ENCODE measurements around the gene RETREG1.

RETREG1 gene

DNA sequence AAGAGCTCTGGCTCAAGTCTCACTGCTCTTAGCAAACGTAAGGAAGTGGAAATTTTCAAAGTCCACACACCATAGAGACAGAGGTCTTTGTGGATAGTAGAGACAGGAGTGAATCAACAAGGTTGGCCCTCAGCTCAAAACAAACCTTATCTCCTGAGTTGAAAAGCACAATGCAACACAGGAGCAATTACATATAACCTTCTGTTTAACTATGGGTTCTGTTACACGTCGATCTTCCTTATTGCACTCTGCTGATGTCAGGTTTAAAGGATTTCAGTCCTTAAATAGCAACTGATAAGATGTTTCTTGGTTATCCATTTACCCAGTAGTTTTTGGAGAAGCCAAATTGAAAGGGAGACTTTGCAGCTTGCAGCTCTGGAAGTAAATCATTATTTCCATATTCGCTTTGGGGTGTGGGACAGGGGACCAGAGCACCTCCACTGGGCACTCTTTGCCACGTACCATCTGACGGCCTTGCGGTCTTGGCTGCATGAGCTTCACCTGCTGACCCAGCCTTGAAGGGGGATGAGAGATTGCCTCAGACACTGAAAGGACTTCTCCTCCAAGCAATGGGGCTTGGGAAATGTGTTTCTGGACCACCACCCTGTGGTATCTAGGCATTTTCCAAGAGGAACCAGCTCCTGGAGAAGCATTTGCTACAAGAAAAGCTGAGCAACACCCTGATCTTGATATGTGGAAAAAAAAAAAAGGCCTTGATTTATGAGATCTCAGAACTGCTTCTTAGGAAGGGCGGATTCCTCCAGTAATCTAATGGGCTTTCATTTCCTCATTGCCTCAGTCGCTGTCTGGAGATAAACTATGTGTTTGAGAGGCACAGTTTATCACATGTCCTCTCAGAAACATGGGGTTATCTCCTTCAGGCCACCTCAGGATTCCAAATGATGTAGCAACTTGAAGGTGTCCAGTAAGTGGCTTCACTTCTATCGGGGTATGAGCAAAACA lies 95.0 kb downstream of the RETREG1 start:
- H3K4me1 Mint-ChIP-seq = peaks cover 21% of the 10 kb centered on the region
- peaks cover 1% of the 10 kb centered on the region for H3K36me3 Mint-ChIP-seq (ENCODE audit: insufficient read depth)
- H3K4me3 Mint-ChIP-seq = no peak overlapping the region
- H3K27me3 Mint-ChIP-seq = no peaks in the 10 kb centered on the region
- DNase-seq (ENCODE audit: low spot score in 2 of 2) = no peak
- no peak for ATAC-seq (replicated peaks; ENCODE audit: extremely low read depth, poor library complexity, severe bottlenecking)
- no peaks in the 10 kb centered on the region for H3K9me3 Mint-ChIP-seq
- H3K27ac Mint-ChIP-seq (ENCODE audit: low read depth) = no peak overlapping the region

DNA sequence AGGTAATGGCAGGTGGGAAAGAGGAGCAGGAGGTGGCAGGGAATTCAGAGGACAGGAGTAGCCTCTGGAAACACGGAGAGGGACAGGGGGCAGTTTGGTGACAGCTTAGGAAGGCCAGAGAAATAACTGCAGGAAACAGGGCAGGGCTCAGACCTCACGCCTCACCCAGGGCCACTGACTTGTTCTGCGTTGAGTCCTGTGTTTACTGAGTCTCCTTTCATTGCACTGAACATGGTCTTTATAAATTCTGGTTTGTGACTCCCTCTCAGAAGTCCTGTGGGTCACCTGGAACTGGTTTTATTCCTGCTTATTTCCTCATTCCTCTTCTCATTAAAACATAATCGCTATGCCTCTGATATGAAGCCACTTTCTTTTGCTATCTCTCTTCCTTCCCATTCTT lies 96.0 kb downstream of the RETREG1 start:
- Mint-ChIP-seq H3K4me1 (peaks cover 21% of the 10 kb centered on the region), H3K27me3 (no peaks in the 10 kb centered on the region), H3K27ac (ENCODE audit: low read depth) (no peak overlapping the region), H3K36me3 (ENCODE audit: insufficient read depth) (peaks cover 1% of the 10 kb centered on the region), H3K9me3 (no peaks in the 10 kb centered on the region), H3K4me3 (no peak overlapping the region)
- ATAC-seq (replicated peaks; ENCODE audit: extremely low read depth, poor library complexity, severe bottlenecking) (no peak), DNase-seq (ENCODE audit: low spot score in 2 of 2) (no peak)

DNA sequence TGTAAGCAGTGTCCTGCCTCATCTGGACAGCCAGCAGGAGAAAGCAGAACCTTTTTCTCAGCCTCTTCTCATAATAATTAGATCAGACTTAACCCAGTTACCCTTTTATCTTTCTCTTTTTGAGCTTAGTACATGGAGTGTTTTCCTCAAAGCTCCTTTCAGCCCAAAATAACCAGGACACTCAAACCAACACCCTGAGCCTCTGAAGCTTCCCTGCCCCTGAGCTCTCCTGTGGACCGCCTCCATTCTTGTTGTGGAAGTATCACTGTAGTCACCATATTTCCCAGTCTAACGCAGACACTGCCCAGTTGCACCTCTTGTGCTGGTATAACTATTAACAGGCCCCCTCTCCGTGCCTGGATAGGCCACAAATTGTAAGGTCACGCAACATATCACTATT lies 97.4 kb downstream of the RETREG1 start:
- Mint-ChIP-seq H3K27me3 (no peaks in the 10 kb centered on the region), H3K4me3 (no peak overlapping the region), H3K36me3 (ENCODE audit: insufficient read depth) (peaks cover 1% of the 10 kb centered on the region), H3K9me3 (no peaks in the 10 kb centered on the region), H3K27ac (ENCODE audit: low read depth) (no peak overlapping the region), H3K4me1 (peaks cover 14% of the 10 kb centered on the region)
- ATAC-seq (replicated peaks; ENCODE audit: extremely low read depth, poor library complexity, severe bottlenecking) = no peak
- no peak for DNase-seq (ENCODE audit: low spot score in 2 of 2)

DNA sequence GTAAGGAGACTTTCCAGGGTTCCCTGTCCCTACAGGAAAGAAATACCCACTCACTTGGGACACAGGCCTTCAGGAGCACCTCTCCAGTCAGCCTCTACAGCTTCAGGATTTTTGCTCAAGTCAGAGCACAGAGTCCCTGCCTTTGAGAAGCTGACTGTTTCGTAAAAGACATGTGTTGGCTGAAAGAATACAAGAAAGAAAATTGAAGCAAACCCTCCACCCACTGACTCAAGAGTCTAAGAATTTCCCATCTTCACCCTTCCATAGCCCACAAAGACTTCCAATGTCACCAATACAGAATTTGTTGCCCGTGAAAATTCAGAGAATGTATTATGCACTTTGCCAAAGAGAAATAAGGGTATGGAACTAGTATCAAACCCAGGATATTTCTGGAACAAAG lies 98.2 kb downstream of the RETREG1 start:
- H3K27me3 Mint-ChIP-seq = no peaks in the 10 kb centered on the region
- ATAC-seq (replicated peaks; ENCODE audit: extremely low read depth, poor library complexity, severe bottlenecking) (no peak), DNase-seq (ENCODE audit: low spot score in 2 of 2) (no peak)
- H3K9me3 Mint-ChIP-seq = no peaks in the 10 kb centered on the region
- peaks cover 6% of the 10 kb centered on the region for H3K4me1 Mint-ChIP-seq
- H3K27ac Mint-ChIP-seq (ENCODE audit: low read depth) = no peak overlapping the region
- no peak overlapping the region for H3K4me3 Mint-ChIP-seq
- H3K36me3 Mint-ChIP-seq (ENCODE audit: insufficient read depth) = no peaks in the 10 kb centered on the region

DNA sequence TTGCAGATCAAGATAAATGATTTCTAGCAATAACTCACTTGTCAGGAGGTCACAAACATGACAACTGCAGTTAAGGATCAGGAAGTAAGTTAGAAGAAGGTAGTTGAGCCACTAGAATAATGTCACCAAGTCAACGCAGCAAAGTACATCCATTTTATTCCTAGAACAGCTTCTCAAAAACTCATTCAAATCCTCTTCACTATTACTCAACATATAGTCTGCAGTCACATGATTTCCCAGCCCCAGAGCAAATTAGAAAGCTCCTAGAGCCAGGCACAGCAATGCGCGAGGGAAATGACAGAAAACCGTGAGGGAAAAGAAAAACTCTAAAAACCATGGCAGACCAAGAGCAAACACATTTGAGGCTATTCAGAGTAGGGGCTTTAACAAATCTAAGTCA lies 101.3 kb downstream of the RETREG1 start:
- Mint-ChIP-seq H3K4me1 (peaks cover 5% of the 10 kb centered on the region), H3K27ac (ENCODE audit: low read depth) (no peak overlapping the region), H3K9me3 (no peaks in the 10 kb centered on the region), H3K36me3 (ENCODE audit: insufficient read depth) (no peaks in the 10 kb centered on the region), H3K4me3 (no peak overlapping the region), H3K27me3 (no peaks in the 10 kb centered on the region)
- DNase-seq (ENCODE audit: low spot score in 2 of 2) = no peak
- ATAC-seq (replicated peaks; ENCODE audit: extremely low read depth, poor library complexity, severe bottlenecking) = no peak

DNA sequence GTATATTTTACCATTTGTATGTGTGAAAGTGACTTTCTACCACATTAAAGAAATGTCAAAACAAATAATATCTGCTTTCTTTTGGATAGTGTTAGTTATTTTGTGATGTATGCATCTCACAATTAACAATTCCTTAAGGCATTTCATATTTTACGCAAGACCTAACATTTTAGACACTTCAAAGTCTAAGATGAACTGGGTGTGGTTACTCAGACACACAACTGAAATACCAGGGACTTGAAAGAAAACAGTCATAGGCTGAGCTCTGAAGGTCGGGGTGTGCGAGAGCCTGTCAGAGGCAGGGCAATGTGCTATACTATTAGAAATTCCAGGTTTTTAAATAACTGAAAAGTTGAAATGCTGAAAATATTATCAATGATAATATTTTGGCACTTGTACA lies 106.7 kb downstream of the RETREG1 start:
- H3K36me3 Mint-ChIP-seq (ENCODE audit: insufficient read depth) = no peaks in the 10 kb centered on the region
- H3K4me1 Mint-ChIP-seq = peaks cover 5% of the 10 kb centered on the region
- H3K9me3 Mint-ChIP-seq = no peaks in the 10 kb centered on the region

DNA sequence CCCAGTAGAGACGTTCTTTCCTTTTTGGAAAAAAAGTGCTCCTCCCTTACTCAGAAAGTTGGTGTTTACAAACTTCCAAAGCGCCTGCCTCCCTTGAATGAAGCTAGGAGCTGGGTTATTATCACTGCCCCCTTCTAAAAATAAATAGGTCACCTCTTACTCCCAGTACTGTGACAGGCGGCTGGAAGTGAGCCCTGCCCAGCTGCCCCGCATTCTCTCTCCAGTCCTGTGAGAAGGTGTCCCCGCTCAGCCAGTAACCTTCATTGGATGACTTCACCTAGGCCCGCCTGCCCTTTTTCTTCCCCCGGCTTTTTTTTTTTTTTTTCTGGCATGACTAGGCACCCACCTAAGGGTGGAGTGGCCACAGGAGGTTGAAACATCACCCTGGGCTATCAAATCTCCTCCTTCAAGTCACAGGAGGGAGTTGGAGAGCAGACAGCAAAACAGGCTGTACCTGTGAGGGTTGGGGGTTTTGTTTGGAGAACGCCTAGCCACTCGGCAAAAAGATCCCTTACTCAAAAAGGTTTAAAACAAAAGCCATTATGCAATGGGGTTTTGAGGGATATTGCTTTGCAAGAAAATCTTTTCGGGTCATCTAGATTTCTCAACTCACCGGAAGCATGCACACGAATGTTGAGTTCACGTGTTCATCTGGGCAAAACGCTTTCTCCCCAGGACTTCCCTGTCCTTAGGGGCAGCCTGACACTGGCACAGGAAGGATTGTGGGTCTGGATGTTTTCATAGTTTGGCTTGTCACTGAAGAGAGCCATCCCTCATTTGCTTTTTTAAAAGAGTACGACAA lies 107.9 kb downstream of the RETREG1 start:
- no peaks in the 10 kb centered on the region for H3K36me3 Mint-ChIP-seq (ENCODE audit: insufficient read depth)
- H3K4me1 Mint-ChIP-seq = peaks cover 13% of the 10 kb centered on the region
- H3K27ac Mint-ChIP-seq (ENCODE audit: low read depth) = no peak overlapping the region
- H3K27me3 Mint-ChIP-seq = no peaks in the 10 kb centered on the region
- H3K9me3 Mint-ChIP-seq = no peaks in the 10 kb centered on the region
- no peak overlapping the region for H3K4me3 Mint-ChIP-seq
- ATAC-seq (replicated peaks; ENCODE audit: extremely low read depth, poor library complexity, severe bottlenecking) (no peak), DNase-seq (ENCODE audit: low spot score in 2 of 2) (no peak)

More for the DNA sequence above, 106.7 kb downstream of the RETREG1 start:
- no peak overlapping the region for H3K4me3 Mint-ChIP-seq
- DNase-seq (ENCODE audit: low spot score in 2 of 2) = no peak
- no peaks in the 10 kb centered on the region for H3K27me3 Mint-ChIP-seq
- no peak for ATAC-seq (replicated peaks; ENCODE audit: extremely low read depth, poor library complexity, severe bottlenecking)
- H3K27ac Mint-ChIP-seq (ENCODE audit: low read depth) = no peak overlapping the region

DNA sequence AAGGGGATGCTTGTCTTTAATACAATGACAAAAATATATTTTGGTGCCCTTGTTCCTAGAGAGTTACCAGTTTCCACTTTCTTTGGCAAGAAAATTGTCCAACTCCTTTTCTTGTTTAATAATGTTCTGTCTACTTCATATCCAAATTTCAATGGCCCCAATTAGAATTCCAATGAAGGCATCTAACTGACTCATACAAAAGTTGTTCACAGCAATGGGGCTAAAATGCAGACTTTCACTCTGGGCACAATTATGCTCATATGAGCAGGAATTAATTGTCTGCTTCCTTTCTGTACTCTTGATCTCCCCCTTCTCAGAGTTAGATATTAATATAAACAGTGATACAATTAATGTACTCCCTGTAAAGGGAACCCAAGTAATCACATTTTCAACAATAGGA lies 109.1 kb downstream of the RETREG1 start:
- H3K27me3 Mint-ChIP-seq = no peaks in the 10 kb centered on the region
- no peaks in the 10 kb centered on the region for H3K36me3 Mint-ChIP-seq (ENCODE audit: insufficient read depth)
- no peak for DNase-seq (ENCODE audit: low spot score in 2 of 2)
- H3K4me3 Mint-ChIP-seq = no peak overlapping the region
- no peak overlapping the region for H3K27ac Mint-ChIP-seq (ENCODE audit: low read depth)
- H3K4me1 Mint-ChIP-seq = peaks cover 13% of the 10 kb centered on the region
- ATAC-seq (replicated peaks; ENCODE audit: extremely low read depth, poor library complexity, severe bottlenecking) = no peak
- H3K9me3 Mint-ChIP-seq = no peaks in the 10 kb centered on the region

DNA sequence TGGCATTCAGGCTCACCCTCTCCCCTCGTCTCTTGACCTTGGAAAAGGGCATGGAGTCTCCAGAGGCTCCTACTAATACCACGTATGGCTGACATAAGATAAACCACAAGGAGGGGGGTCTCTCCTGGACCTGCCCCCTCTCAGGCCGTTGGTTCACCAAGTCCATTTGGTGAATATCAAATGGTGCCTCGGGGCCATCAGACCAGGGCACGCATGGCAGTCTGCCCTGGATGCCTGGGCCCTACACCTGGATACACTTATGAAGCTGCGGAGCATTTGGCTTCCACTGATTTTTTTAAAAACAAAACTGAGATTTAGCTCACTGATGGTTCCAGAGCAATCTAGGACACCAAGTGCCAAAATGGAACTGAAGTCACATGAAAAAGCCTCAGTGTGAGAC lies 110.9 kb downstream of the RETREG1 start:
- Mint-ChIP-seq H3K36me3 (ENCODE audit: insufficient read depth) (no peaks in the 10 kb centered on the region), H3K4me3 (no peak overlapping the region)

DNA sequence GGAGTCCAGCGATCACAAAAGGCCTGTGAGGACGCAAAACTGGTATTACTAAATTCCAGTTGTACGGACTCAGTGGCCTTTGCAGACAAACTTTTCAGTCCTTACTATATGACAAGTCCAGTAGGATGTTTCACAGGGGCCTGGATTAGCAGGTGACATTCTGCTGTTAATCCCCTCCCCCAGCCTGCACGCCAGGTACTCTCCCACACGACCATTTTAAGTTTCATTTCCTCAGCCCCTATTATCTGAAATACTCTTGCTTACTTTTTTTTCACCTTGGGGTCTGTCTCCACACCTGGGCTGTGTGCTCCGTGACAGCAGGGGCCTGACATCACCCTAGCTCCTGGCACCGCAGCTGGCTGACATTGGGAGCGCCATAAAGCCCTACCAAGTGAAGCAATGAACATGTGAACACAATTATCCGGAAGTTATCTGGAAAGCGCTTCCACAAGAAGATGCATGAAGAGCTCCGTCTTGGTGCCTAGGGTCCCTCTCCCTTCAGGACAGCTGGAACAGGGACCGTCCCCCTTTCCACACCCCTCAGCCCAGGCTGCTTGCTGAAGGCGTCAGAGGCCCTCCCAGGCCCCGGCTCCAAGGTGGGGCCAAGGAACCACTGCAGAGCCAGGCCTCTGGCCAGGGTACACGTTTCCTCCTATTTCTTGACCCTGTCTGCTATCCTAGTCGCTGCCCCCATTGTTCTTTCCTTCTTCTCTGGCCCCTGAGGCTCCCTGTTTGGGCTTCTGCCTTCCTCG lies 111.5 kb downstream of the RETREG1 start:
- Mint-ChIP-seq H3K27ac (ENCODE audit: low read depth) (no peak overlapping the region), H3K27me3 (no peaks in the 10 kb centered on the region), H3K4me3 (no peak overlapping the region), H3K36me3 (ENCODE audit: insufficient read depth) (no peaks in the 10 kb centered on the region), H3K4me1 (peaks cover 8% of the 10 kb centered on the region), H3K9me3 (no peaks in the 10 kb centered on the region)
- no peak for DNase-seq (ENCODE audit: low spot score in 2 of 2)
- ATAC-seq (replicated peaks; ENCODE audit: extremely low read depth, poor library complexity, severe bottlenecking) = no peak

More for the DNA sequence above, 110.9 kb downstream of the RETREG1 start:
- H3K4me1 Mint-ChIP-seq = peaks cover 12% of the 10 kb centered on the region
- no peaks in the 10 kb centered on the region for H3K9me3 Mint-ChIP-seq
- H3K27ac Mint-ChIP-seq (ENCODE audit: low read depth) = no peak overlapping the region
- H3K27me3 Mint-ChIP-seq = no peaks in the 10 kb centered on the region
- ATAC-seq (replicated peaks; ENCODE audit: extremely low read depth, poor library complexity, severe bottlenecking) (no peak), DNase-seq (ENCODE audit: low spot score in 2 of 2) (no peak)

DNA sequence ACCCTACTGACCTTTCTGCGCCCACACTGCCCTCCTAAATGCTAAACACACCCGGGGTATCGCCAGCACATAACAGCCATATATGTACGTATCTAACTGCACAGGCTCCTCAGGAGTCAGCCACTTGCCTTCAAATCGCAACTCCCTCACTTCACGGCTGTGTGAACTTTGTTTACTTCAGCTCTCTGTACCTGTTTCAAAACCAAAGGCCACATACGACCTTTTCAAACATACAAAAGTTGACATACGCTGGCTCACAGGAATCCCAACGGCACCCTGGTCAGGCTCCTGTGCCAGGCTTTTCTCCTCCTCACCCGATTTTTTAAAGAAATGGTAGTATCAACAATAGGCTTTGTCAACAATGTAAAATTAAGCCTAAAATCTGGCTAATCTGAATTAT lies 112.2 kb downstream of the RETREG1 start:
- Mint-ChIP-seq H3K27ac (ENCODE audit: low read depth) (no peak overlapping the region), H3K4me1 (peaks cover 8% of the 10 kb centered on the region), H3K9me3 (no peaks in the 10 kb centered on the region), H3K27me3 (no peaks in the 10 kb centered on the region), H3K36me3 (ENCODE audit: insufficient read depth) (no peaks in the 10 kb centered on the region), H3K4me3 (no peak overlapping the region)
- DNase-seq (ENCODE audit: low spot score in 2 of 2) (no peak), ATAC-seq (replicated peaks; ENCODE audit: extremely low read depth, poor library complexity, severe bottlenecking) (no peak)

DNA sequence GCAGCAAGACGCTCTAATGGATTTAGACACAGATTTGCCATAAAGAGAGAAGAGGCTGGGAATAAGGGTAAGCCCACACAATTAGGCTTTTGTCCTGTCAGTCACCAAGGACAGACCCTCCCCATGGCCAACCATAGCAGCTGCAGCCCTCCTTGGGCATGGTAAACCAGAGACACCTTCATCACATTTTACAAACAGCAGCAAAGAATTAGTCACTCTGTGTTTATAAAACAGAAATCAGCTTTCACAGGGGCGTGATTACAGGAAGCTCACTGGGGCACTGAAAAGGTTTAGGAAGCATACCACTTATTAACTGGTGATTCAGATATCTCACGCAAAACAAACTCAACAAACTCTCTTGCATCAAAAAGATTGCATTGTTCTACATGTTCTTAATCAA lies 113.9 kb downstream of the RETREG1 start:
- Mint-ChIP-seq H3K27me3 (no peaks in the 10 kb centered on the region), H3K4me1 (peaks cover 8% of the 10 kb centered on the region), H3K27ac (ENCODE audit: low read depth) (no peak overlapping the region), H3K9me3 (no peaks in the 10 kb centered on the region), H3K4me3 (no peak overlapping the region), H3K36me3 (ENCODE audit: insufficient read depth) (no peaks in the 10 kb centered on the region)
- ATAC-seq (replicated peaks; ENCODE audit: extremely low read depth, poor library complexity, severe bottlenecking) = no peak
- no peak for DNase-seq (ENCODE audit: low spot score in 2 of 2)

Data from central memory CD8-positive, alpha-beta T cell (primary cell).